ENCODE data around the gene ARHGEF28.

DNA sequence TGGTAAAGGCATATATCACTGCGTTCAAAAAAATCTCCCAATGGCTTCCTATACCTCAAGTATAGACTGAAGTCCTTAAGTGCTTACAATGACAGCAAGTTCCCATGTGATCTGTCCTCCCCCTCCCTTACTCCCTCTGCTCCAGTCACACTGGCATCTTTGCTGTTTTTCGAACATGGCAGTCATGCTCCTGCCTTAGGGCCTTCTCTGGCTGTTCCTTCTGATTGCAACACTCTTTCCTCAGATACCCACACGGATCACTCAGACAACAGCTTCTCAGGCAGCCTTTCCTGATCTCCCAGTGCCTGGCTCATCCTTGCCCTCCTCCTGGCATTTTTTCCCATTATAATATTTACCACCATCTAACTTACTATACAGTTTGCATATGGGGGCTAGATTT lies 232.8 kb downstream of the ARHGEF28 start:
- TF ChIP-seq, protein P1, sequence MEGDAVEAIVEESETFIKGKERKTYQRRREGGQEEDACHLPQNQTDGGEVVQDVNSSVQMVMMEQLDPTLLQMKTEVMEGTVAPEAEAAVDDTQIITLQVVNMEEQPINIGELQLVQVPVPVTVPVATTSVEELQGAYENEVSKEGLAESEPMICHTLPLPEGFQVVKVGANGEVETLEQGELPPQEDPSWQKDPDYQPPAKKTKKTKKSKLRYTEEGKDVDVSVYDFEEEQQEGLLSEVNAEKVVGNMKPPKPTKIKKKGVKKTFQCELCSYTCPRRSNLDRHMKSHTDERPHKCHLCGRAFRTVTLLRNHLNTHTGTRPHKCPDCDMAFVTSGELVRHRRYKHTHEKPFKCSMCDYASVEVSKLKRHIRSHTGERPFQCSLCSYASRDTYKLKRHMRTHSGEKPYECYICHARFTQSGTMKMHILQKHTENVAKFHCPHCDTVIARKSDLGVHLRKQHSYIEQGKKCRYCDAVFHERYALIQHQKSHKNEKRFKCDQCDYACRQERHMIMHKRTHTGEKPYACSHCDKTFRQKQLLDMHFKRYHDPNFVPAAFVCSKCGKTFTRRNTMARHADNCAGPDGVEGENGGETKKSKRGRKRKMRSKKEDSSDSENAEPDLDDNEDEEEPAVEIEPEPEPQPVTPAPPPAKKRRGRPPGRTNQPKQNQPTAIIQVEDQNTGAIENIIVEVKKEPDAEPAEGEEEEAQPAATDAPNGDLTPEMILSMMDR (IDR thresholded peaks at IDR 0.05): no peak
- TF ChIP-seq EP300 (IDR thresholded peaks at IDR 0.05; ENCODE audit: low read depth): no peak
